ENCODE data around the gene TRIM41. TPM values are rescaled to one million over a fixed set of nuclear protein-coding genes. Genes with fewer than 3 reads are reported as not detected.

TRIM41 gene
- polyA plus RNA-seq, 1 experiment: 15.2 TPM

GRCh38 chr5:181255836-181256578 is 32.9 kb downstream of the TRIM41 start:
- no peak for DNase-seq (ENCODE audit: low read depth)
- ChIA-PET CTCF (interaction anchor here (1.5 kb wide), 1 partner anchor 9 kb away, joined by 3 read pairs; no protein-coding TSS in a partner anchor), POLR2A (no interaction called here)
- H3K27me3 ChIP-seq (ENCODE audit: control insufficient read depth, insufficient read depth, low read length): no peaks in the 10 kb centered on the region
- no peak for TF ChIP-seq CTCF (IDR thresholded peaks at IDR 0.05; ENCODE audit: insufficient read depth, low read depth, low read length)
- peaks cover 6% of the 10 kb centered on the region; the same call in 1 of the 2 replicates for H3K36me3 ChIP-seq (ENCODE audit: control insufficient read depth, insufficient read depth, low read length)
- H3K4me3 ChIP-seq (ENCODE audit: low read depth, low read length): no peak overlapping the region

DNA sequence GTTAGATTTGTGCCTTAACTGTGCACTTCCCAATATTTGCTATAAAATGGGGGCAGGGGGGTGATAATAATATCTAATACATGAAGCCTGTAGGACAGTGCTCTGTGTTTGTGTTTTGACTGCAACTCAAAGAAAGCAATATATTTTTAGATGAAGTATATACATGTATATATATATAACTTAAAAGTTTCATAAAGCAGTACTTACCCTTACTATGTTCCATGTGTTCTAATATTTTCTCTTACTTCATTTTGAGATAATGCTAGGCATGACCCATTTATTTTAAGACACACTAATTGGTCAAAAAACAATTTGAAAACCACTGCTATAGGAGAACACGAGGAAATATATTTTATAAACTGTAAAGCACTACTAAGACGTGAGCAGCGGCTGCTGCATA is 35.5 kb downstream of the TRIM41 start:
- H3K27me3 ChIP-seq (ENCODE audit: control insufficient read depth, insufficient read depth, low read length): no peaks in the 10 kb centered on the region
- ChIA-PET CTCF (no interaction called here), POLR2A (no interaction called here)
- no peak for TF ChIP-seq CTCF (IDR thresholded peaks at IDR 0.05; ENCODE audit: insufficient read depth, low read depth, low read length)
- DNase-seq (ENCODE audit: low read depth): no peak
- peaks cover 2% of the 10 kb centered on the region for H3K36me3 ChIP-seq (ENCODE audit: control insufficient read depth, insufficient read depth, low read length)
- H3K4me3 ChIP-seq (ENCODE audit: low read depth, low read length): peak overlapping the region; percentile 75; the same call in 1 of the 2 replicates

DNA sequence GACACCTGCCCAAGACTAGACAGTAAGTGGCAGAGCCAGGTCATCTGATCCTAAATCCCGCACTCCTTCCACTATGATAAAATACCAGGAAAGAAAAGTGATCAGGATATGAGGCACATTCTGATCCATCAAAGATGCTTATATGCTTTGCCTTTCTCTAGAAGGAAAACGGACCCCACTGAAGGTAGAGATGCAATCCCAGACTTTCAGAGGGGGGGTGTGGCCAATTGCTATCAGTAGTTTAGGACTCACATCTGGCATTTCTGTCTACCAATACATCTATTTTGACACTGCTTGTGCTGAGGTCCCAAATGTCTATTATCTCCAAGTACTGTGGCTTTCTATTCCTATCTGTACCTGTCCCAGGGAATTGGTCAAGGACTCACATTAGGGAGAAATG is 36.2 kb downstream of the TRIM41 start:
- peak overlapping the region; percentile 75 for H3K4me3 ChIP-seq (ENCODE audit: low read depth, low read length)
- no peak for TF ChIP-seq CTCF (IDR thresholded peaks at IDR 0.05; ENCODE audit: insufficient read depth, low read depth, low read length)
- peaks cover 2% of the 10 kb centered on the region for H3K36me3 ChIP-seq (ENCODE audit: control insufficient read depth, insufficient read depth, low read length)
- no peaks in the 10 kb centered on the region for H3K27me3 ChIP-seq (ENCODE audit: control insufficient read depth, insufficient read depth, low read length)
- no peak for DNase-seq (ENCODE audit: low read depth)
- CTCF ChIA-PET: no interaction called here
- POLR2A ChIA-PET: no interaction called here

GRCh38 chr5:181259974-181260719 is 37.1 kb downstream of the TRIM41 start:
- DNase-seq (ENCODE audit: low read depth): no peak
- TF ChIP-seq CTCF (IDR thresholded peaks at IDR 0.05; ENCODE audit: insufficient read depth, low read depth, low read length): no peak
- Histone ChIP-seq H3K27me3 (ENCODE audit: control insufficient read depth, insufficient read depth, low read length) (no peaks in the 10 kb centered on the region), H3K36me3 (ENCODE audit: control insufficient read depth, insufficient read depth, low read length) (peaks cover 2% of the 10 kb centered on the region), H3K4me3 (ENCODE audit: low read depth, low read length) (peak overlapping the region; percentile 75)
- ChIA-PET POLR2A (no interaction called here), CTCF (interaction anchor here (0.6 to 2.0 kb wide), 2 partner anchors 9 to 53 kb away, joined by 3 to 6 read pairs; no protein-coding TSS in a partner anchor)

DNA sequence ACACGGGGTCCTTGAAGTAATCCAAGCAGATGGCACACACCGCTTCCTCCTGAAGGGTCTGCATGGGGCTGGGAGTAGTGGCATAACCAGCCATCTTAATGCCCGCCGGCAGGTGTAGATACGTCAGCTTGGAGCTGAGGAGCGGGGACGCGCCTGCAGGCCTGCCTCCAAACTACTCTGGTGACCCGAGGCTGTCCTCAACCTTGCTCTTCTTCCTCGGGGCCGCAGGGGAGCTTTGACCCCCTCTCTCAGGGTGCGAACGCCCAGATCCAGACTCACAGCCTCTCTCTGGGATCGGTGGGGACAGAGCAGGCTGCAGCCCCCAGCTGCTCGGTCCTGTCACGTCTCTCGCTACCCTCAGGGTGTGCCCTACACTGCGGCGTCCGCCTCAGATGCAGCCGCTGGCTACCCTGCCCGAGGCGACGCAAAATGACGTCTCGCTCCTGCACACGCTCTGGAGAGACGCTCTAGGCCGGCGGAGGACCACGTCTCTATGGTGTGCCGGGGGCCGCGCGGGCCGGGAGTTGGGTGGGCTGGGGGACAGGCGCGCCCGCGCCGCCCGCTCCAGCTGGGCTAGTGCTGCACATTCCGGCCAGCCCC is 37.7 kb downstream of the TRIM41 start, which contains the start of gene TRIM52:
Gene TRIM52 (minus strand): TSS at position 424 of the 600 bp plus-strand sequence. CDS start 330 bp downstream, at position 94.
- no peak for TF ChIP-seq CTCF (IDR thresholded peaks at IDR 0.05; ENCODE audit: insufficient read depth, low read depth, low read length)
- Histone ChIP-seq H3K4me3 (ENCODE audit: low read depth, low read length) (peak within 1 kb of the TSS; percentile 75), H3K27me3 (ENCODE audit: control insufficient read depth, insufficient read depth, low read length) (no peaks in the 10 kb centered on the region), H3K36me3 (ENCODE audit: control insufficient read depth, insufficient read depth, low read length) (peaks cover 2% of the 10 kb centered on the region)
- ChIA-PET POLR2A (interaction anchor here (1.0 kb wide), 1 partner anchor 9 kb away, joined by 3 read pairs; no protein-coding TSS in a partner anchor), CTCF (interaction anchor here (2.0 kb wide), 1 partner anchor 9 kb away, joined by 6 read pairs; no protein-coding TSS in a partner anchor)
- peak; percentile 35 for DNase-seq (ENCODE audit: low read depth)
